NCI-H526 (cell line): ENCODE results near the gene GYS2.
"Not testable (repeated sequence)": the region's sequence is repeated elsewhere in the genome, so short reads cannot be mapped to it uniquely, and the experiment has no call there.

Source experiments
- DNase-seq, 2 experiments: peaks; one replicate each; lab custom pipeline; 2025; lab: John Stamatoyannopoulos, UW

Gene GYS2

DNA sequence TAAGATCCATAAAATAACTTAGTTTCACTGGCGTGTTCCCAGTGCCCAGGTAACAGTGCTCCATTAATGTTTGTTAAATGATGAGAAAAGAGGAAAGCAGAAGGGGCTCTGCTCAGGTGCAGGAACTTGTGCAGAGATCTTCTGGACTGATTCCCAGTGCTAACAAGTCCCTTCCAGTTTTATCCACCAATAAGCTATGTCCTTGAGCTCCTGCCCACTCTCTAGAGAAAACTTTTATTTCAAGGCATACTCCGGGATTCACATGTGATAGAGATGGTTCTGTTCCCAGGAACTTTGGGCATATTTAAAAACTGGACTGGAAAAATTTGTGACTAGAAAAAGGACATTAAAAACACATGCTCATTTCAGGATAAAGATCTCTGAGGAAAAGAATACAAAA, 1.9 kb downstream of the GYS2 start:
- no peak for DNase-seq

DNA sequence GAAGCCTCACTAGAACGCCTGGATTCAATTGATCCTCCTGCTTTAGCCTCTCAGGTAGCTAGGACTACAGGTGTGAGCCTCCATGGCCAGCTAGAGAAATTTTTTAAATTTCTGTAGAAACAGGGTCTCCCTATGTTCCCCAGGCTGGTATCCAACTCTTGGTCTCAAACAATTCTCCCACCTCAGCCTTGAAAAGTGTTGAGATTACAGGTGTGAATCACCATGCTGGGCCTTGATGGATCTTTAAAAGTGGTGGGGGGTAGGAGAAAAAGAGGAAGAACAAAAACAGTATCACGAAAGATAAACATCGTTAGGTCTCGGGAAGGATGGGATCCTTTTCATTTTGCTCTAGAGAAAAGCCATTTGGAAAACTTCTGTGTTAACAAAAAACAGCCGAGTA, 4.5 kb downstream of the GYS2 start:
- DNase-seq, result no peak

DNA sequence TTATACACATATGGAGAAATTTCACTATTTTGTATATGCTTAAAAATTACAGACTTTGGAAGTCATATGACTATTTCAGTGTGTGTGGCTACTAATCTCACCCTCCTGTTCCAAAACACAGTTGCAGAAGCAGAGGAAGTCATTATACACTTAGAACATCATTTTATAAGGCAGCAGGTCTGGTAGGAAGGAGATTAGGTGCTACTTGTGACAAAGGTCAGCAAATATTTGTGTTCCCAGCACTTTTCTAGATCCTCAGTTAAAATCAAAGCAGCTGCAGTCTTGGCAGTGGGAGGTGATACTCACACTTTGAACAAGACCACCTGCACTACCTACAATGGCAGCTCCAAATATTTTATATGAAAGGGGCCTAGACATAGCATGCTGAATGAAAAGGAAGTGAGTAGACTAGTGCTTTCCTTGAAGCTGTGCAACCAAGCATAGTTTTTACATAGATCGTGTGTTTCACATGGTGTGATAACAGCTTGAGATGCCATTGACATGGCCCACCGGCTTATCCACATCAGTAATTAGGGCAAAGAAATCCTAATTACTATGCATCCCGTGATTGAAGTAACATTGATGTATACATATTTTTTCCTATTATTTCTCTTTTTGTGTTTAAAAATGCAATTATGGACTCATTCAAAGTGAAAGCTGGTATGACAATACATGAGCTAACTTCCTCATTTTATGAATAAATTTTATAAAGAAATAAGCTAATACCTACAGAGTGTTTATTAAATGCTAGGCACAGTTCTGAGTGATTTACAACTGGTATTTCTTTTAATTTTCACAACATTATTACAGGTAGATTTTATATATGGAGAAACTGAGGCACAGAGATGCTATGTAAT, 5.3 kb downstream of the GYS2 start:
- DNase-seq, result no peak

DNA sequence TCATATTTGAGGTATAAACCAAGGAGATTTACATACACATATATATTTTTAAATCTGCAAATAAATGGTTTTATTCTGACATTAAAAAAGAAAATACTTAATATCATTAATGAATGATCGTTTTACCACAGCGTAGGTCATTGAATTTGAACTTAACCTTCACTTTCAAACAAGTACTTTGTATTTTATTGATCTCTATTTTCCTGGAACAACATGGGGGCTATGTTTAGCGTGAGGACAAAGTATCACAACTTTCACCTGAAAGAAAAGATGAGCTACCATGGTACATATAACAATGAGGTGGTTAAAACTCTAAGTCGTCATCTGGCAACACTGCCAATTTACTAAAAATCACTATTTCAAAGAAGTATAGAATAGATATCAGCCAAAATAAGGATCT, 6.0 kb downstream of the GYS2 start:
- no peak for DNase-seq

DNA sequence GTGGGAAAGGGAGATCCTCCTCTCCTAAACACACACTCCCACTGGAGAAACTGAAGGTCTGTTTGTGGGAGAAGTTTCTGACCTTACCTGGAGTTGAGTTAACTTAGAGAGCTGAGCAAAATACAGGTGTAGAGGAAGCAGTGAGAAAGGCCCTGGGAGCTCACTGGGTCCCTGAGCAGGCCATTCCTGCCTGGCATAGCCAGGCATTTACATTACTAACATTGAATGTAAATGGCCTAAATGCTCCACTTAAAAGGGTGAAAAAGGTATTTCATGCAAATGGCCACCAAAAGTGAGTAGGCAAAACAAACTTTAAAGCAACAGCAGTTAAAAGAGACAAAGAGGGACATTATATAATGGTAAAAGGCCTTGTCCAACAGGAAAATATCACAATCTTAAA, 9.3 kb downstream of the GYS2 start:
- DNase-seq, result peak in 1 of 2 experiments; percentile 30

DNA sequence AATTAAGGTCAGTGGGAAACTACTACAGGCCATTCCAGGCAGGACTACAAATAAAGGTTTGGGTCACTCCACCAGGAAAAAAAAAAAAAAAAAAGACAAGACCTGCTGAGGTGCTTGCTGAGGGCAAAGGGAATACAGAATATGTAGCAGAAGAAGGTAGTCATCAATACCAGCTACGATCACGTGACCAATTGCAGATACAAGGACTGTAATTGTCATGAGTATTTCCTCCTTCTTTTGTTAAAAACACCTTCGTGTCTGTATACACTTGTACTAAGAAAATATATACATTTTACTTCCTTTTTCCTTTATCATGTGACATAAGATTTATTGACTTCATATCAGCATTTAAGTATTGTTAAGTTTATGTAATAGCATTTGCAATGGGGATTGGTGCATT, 19.2 kb downstream of the GYS2 start:
- DNase-seq, result no peak

DNA sequence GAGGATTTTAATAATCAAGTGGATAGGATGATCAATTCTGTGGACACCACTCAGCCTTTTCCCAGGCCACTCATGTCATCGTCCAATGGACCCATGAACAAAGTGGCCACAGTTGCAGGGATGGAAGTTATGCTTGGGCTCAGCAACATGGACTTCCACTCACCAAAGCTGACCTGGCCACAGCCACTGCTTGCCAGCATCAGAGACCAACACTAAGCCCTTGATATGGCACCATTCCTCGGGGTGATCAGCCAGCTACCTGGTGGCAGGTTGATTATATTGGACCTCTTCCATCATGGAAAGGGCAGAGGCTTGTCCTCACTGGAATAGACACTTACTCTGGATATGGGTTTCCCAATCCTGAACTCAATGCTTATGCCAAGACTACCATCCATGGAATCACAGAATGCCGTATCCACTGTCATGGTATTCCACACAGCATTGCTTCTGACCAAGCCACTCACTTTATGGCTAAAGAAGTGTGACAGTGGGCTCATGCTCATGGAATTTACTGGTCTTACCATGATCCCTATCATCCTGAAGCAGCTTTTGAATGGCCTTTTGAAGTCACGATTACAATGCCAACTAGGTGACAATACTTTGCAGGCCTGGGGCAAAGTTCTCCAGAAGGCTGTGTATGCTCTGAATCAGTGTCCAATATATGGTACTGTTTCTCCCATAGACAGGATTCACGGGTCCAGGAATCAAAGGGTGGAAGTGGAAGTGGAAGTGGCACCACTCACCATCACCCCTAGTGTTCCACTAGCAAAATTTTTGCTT, 20.1 kb downstream of the GYS2 start:
- DNase-seq, result not testable (repeated sequence)

DNA sequence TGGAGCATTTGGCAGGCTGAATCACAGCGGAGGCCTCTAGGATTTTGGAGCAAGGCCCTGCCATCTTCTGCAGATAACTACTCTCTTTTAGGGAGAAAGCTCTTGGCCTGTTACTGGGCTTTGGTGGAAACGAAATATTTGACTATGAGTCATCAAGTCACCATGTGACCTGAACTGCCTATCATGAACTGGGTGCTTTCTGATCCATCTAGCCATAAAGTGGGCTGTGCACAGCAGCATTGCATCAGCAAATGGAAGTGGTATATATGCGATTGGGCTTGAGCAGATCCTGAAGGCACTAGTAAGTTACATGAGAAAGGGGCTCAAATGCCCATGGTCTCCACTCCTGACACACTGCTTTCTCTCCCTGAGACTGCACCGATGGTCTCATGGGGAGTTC, 21.1 kb downstream of the GYS2 start:
- DNase-seq, result no peak

DNA sequence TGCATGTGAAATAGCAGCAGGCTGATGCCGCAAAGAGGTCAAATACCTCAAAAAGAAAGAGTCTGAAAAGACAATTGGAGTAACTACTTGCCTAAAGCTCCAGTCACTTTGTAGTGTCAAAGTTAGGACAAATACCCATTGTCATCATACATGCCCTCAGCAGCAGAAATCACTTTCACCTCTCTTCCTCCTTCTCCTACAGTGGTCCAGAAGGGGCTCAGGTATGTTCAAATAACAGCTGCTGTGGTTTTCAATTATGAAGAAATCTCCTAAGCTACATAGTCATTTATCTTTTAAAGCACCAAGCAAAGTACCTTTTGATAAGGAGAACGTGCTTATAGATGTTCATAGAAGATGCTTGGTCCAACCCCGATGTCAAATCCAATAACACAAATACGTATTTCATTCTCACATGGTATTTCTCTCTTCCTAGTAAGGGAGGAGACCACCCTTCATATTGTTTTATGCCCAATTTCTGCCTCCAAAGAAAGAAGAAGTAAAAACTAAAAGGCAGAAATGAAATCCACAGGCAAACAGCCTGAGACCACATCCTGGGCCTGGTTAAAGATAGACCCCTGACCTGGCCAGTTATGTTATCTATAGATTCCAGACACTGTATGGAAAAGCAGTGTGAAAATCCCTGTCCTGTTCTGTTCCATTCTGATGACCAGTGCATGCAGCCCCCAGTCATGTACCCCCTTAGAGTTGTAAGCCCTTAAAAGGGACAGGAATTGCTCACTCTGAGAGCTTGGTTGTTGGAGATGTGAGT, 23.7 kb downstream of the GYS2 start:
- DNase-seq, result no peak

DNA sequence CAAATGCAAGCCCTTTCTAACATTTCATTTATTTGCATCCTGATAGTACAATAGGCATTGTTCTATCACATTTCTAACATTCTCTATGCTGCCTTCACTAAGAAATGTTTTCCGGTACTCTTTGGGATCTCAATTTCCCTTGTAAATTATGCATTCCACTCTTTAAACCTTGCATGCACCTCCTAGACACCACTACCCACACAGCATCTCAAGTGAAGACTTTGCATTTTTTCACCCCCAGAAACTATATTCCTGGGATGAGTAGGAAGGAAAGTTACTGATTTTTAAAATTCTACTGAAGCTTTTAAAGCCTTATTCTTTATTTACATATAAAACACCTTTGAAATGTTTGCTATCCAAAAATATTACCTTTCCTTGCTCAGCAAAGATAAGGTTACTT, 27.1 kb downstream of the GYS2 start:
- DNase-seq, result no peak

DNA sequence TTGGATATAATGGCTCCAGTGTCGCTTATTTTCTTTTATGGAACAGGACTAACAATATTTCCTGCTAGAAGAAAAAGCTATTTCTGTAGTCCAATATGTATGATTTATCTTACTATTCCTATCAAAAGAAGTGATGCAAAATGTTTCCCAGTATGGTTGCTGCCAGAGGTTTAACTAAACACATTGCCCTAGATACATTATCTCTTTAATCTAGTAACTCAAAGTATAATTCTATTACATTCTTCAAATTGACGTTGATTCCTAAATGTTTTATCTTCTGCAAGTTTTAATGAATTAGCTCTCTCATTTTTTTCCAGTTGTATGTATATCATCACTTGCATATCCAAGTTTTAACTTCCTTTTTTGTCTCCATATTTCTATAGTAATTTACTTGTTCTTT, 28.2 kb downstream of the GYS2 start:
- no peak for DNase-seq

DNA sequence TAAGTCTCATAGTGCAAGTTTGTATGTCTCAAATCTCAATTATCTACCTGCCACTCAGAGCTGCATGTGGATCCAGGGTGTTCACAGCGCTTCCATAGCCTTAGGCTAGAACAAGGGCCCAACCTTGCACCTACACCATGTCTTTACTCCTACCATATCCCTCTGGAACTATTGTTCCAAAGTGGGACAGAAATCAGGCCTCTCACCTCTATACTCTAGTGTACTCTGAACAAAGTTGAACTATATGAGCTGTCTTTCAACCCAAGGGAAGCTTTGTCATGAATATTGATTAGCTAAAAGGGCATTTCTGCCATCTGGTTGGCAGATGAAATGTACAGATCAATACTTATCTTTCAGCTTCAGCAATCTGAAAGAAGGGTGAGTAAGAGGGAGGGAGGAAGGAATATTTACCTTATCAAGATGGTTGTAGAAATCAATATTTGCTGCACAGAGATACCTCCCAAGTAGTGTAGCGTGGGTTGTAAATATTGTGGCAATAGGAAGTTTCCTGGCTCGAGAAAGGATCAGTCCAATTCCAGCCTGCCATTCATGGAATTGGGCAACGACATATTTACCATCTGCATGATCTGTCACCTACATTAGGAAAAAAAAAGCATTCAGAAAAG, 30.8 kb downstream of the GYS2 start:
- no peak for DNase-seq

DNA sequence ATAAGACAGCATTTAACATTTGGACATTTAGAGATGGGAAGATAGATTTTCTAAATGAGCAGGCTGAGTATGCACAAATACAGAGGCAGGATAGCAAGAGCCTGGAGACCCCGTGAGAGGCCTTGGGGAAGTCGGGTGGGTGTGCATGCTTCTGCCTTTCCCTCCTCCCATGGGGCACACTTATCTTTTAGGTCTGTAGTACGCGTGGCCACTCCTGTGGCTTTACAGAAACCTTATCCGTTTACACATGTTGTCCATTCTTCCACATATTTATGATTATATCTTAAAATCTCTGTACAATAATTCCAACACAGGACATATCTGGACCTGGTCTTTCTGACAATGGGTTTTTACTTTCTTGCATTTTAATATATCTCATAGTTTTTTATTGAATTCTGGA, 33.6 kb downstream of the GYS2 start:
- no peak for DNase-seq

DNA sequence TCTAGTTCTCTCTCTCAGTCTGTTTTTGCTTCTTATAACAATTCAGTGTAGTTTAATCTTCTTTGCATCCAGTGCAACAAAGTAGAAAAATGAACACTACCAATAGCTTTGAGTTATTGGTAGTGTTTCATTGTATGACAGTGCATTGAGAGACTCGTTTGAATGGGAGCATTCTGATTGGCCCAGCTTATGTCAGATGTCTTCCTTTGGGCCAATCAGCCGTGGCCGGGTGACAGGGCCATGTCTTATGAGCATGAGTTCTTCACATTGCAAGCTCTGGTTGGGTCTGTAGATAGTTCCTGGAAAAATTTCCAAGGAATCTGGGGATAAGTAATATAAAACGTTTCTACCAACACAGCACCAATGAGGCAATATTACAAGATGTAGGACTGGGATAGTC, 36.5 kb downstream of the GYS2 start:
- no peak for DNase-seq

DNA sequence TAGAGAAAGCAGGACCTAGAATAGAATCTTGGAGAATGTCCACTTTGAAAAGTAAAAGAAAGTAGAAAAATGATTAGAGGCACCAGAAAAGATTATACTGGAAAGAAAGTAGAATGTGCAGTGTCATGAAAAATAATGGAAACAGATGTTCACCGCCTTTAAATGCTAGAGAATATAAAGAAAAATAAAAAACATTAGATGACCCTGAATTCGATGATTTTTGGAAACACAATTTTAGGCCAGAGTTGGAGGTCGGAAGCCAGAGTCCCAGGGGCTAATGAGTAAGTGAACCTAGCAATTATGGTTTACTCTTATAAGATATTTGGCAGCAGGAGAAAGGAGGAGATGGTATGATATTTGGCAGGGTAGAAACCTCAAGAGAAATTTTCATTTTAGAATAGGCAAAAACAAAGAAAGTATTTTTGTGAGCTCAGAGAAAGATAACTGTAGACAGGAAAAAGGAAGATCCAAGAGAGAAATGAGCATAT, 37.7 kb downstream of the GYS2 start:
- no peak for DNase-seq

DNA sequence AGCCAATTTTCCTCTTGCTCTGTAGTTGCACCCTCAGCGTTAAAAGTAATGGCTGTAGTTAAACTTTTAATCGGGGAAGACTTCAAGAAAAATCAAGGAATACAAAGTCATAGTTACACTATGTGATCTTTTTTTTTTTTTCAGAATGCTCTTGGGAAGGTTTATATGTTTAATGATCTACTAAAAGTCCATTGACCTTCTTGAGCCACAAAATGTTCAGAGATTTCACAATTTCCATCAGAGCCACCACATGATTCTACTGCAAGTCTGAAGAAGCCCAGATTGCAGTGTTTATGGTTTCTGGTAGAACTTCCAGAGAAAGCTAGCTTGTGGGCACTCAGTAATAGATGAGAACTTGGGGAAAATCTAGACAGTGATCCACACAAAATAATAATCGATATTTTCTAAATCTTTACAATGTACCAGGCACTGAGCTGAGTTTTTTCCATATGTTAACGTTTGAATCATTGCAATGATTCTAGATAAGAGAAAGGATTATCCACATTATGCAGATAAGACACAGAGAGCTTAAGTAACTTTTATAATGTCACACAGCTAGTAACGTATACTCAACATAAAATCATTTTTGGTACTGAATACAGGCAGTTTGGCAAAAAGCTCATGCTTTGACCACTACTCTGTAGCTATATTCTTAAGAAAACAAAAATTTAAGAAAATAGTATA, 38.3 kb downstream of the GYS2 start:
- DNase-seq, result no peak

DNA sequence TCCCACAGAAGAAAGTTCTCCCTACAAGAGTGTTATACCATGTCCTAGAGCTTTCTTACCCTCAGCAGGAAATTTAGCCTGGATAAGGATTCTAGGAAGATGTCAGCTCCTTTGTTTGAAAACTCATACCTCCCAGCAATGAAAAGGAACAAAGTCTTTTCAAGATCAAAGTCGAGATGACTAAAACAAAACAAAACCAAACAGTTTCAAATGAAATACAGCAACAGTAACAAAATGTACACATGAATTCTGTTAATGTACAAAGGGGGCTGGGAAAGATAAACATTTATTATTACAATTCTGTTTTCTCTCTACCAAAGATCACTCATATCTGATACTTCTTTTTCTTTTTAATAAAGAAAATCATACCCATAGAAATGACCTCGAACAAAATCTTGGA, 41.8 kb downstream of the GYS2 start:
- no peak for DNase-seq

DNA sequence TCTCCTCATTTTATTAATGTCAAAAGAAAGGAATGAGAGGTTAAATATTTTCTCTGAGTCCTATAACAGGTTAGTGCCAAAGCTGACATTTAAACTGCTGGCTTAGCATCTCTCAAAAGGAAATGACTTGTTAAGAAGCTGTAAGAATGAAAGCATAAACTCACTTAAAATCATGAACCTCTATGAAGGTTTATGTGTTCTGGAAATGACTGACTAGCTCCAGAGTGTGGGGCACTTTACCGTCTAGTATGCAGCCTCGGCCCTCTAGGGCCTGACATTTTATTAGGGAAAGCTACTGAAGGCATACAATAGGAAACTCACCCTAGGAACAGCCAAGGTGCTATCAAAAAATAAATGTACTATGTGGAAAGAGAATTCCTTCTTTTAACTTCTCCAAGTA, 43.5 kb downstream of the GYS2 start:
- no peak for DNase-seq

DNA sequence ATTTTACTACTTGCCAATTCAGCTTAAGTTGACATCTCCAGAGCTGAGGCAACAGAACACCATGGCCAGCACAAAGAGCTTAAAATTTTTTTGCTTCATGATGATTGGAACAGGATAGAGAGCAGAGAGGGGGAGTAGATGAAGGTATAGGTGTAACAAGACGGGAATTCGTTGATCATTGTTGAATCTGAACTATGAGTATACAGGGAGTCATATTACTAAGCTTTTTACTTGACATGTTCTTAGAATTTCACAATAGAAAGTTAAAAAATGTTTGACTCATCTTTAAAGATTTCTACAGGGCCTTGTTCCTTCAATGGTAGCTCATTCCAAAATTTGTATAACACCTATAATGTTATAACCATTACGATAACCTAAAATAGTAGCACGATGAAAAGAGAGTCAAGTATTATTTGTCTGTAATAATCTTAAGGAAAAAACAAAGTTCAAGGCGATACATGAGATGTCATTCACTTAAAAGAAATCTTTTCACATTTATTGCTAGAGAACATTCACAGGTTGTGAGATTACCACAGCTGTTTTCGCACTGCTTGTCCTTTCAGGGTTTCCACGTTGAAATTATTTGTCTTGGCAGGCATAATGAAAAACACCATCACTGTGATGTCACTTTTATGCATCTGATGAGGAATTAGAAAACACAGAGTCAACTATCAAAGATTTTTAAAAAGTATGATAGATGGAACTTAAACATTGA, 44.6 kb downstream of the GYS2 start:
- DNase-seq, result no peak

DNA sequence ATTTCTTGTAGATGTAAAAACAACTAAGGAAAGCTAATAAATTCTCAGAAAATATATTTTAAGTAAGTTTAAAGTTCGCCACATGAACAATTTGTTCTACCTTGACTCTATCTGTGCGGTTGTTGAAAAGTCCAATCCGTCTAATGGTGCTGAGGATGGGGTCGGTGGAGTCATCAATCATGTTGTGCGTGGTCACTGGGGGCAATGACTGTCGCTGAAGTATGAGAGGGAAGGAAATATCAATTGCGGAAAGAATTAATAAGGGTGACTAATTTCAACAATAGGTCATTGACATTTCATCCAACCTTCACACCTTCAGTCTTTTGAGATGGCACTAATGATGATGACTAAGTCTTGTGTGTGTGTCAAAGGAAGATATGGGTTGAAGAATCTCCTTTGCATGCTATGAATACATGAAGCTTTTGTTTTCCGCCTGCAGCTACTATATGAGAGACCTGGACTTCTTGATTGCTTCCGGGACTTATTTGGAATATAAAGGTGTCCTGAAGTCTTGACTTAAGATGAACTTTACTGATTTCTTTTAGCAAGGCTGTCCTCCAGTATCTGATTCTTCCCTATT, 46.5 kb downstream of the GYS2 start:
- no peak for DNase-seq

DNA sequence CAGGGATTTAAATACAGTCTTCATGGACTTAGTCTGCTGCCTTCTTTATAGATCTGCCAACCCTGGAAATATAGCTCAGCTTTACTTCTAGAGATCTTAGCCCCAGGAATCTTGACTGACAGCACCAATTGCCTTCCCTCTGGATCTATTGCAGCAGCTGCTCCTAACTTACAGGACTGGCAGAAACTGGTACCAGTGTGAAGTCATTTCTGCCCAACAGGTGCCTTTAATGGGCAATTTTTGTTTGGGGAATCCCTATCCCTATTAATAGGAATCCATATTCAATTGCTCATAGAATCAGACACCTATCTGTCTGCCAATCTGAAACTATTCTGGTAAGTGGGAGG, 51.3 kb downstream of the GYS2 start:
- DNase-seq, result no peak
